EL (cell line): ENCODE measurements around the gene BHLHE40.
"Not testable (repeated sequence)": the region's sequence is repeated elsewhere in the genome, so short reads cannot be mapped to it uniquely, and the experiment has no call there.

Experiments
- DNase-seq: peaks from one replicate; pipeline ENCODE4 v3.0.0-alpha.2; 2016

BHLHE40 gene

GRCh38 chr3:4979428-4980228, at the start of gene BHLHE40:
TSS of gene BHLHE40 (plus strand) at chr3:4979437. CDS start at chr3:4979719, 282 bp downstream.
- no peak for DNase-seq

GRCh38 chr3:4930501-4930900, 48.7 kb upstream of the BHLHE40 start:
- DNase-seq = no peak

- DNase-seq = no peak
Observed at GRCh38 chr3:4934050-4934449, 45.2 kb upstream of the BHLHE40 start.

GRCh38 chr3:4935347-4935746, 43.9 kb upstream of the BHLHE40 start:
- DNase-seq = no peak

GRCh38 chr3:4936982-4937614, 42.1 kb upstream of the BHLHE40 start:
- no peak for DNase-seq

GRCh38 chr3:4938281-4938982, 40.8 kb upstream of the BHLHE40 start:
- peak; percentile 32 for DNase-seq

- peak; percentile 28 for DNase-seq
Observed at GRCh38 chr3:4939276-4939675, 40.0 kb upstream of the BHLHE40 start.

- DNase-seq = no peak
Observed at GRCh38 chr3:4940985-4941384, 38.3 kb upstream of the BHLHE40 start.

- peak; percentile 5 for DNase-seq
Observed at GRCh38 chr3:4943549-4943948, 35.7 kb upstream of the BHLHE40 start.

- DNase-seq = no peak
Observed at GRCh38 chr3:4945324-4945723, 33.9 kb upstream of the BHLHE40 start.

GRCh38 chr3:4947028-4947427, 32.2 kb upstream of the BHLHE40 start:
- DNase-seq = no peak

GRCh38 chr3:4948395-4948794, 30.8 kb upstream of the BHLHE40 start:
- DNase-seq = peak; percentile 31

GRCh38 chr3:4949004-4949403, 30.2 kb upstream of the BHLHE40 start:
- DNase-seq = no peak

- no peak for DNase-seq
Observed at GRCh38 chr3:4949659-4950058, 29.6 kb upstream of the BHLHE40 start.

GRCh38 chr3:4950351-4950784, 28.9 kb upstream of the BHLHE40 start:
- no peak for DNase-seq

- DNase-seq = no peak
Observed at GRCh38 chr3:4950948-4951347, 28.3 kb upstream of the BHLHE40 start.

- no peak for DNase-seq
Observed at GRCh38 chr3:4953119-4953518, 26.1 kb upstream of the BHLHE40 start.

GRCh38 chr3:4954256-4955000, 24.8 kb upstream of the BHLHE40 start:
- no peak for DNase-seq

- no peak for DNase-seq
Observed at GRCh38 chr3:4956099-4956498, 23.1 kb upstream of the BHLHE40 start.

GRCh38 chr3:4956738-4957137, 22.5 kb upstream of the BHLHE40 start:
- DNase-seq = no peak

- DNase-seq = no peak
Observed at GRCh38 chr3:4957978-4958377, 21.3 kb upstream of the BHLHE40 start.

GRCh38 chr3:4959180-4959579, 20.1 kb upstream of the BHLHE40 start:
- no peak for DNase-seq

GRCh38 chr3:4961865-4962264, 17.4 kb upstream of the BHLHE40 start:
- DNase-seq = not testable (repeated sequence)
